Measurements from ENCODE around the gene CPM. TPM values are rescaled to one million over a fixed set of nuclear protein-coding genes. Genes with fewer than 3 reads are reported as not detected.

Gene CPM
- total and polyA plus RNA-seq, 7 donors = 2.2 to 13.3 (median 5.8) TPM

GRCh38 chr12:68977909-68978610 lies 45.1 kb upstream of the CPM start:
- Histone ChIP-seq H3K27ac (no peak overlapping the region), H3K36me3 (ENCODE audit: insufficient read depth in 1 of 2, low read depth in 1 of 2) (no peaks in the 10 kb centered on the region), H3K4me1 (no peaks in the 10 kb centered on the region), H3K27me3 (ENCODE audit: insufficient read depth in 3 of 3, low read length in 2 of 3) (no peaks in the 10 kb centered on the region), H3K4me3 (no peak overlapping the region), H3K9me3 (no peaks in the 10 kb centered on the region)
- ATAC-seq = no peak
- WGBS, 3 donors = 64 to 74% (median 68%) methylated on average over 1 of the region's 1 CpG
- intact Hi-C loops (cut with DNase I) = no loop called here
- TF ChIP-seq CTCF (IDR thresholded peaks at IDR 0.05) = no peak
- no peak for DNase-seq

- intact Hi-C loops (cut with DNase I) = no loop called here
- WGBS, 3 donors = 40 to 48% (median 41%) methylated on average over 3 of the region's 3 CpGs
These were observed 44.4 kb upstream of the CPM start for GRCh38 chr12:68977335-68977734.

GRCh38 chr12:68976395-68976841 lies 43.4 kb upstream of the CPM start:
- ATAC-seq (no peak), DNase-seq (no peak)
- Histone ChIP-seq H3K36me3 (ENCODE audit: insufficient read depth in 1 of 2, low read depth in 1 of 2) (no peaks in the 10 kb centered on the region), H3K27ac (no peak overlapping the region), H3K4me3 (no peak overlapping the region), H3K27me3 (ENCODE audit: insufficient read depth in 3 of 3, low read length in 2 of 3) (no peaks in the 10 kb centered on the region), H3K4me1 (no peaks in the 10 kb centered on the region), H3K9me3 (no peaks in the 10 kb centered on the region)
- no peak for TF ChIP-seq CTCF (IDR thresholded peaks at IDR 0.05)
- intact Hi-C loops (cut with DNase I) = no loop called here
- 100% methylated on average over 2 of the region's 2 CpGs for WGBS, 3 donors

More at GRCh38 chr12:68977335-68977734, 44.4 kb upstream of the CPM start:
- Histone ChIP-seq H3K4me1 (no peaks in the 10 kb centered on the region), H3K4me3 (no peak overlapping the region), H3K27ac (no peak overlapping the region), H3K36me3 (ENCODE audit: insufficient read depth in 1 of 2, low read depth in 1 of 2) (no peaks in the 10 kb centered on the region), H3K27me3 (ENCODE audit: insufficient read depth in 3 of 3, low read length in 2 of 3) (no peaks in the 10 kb centered on the region), H3K9me3 (no peaks in the 10 kb centered on the region)
- TF ChIP-seq CTCF (IDR thresholded peaks at IDR 0.05) = no peak
- no peak for ATAC-seq
- DNase-seq = no peak

GRCh38 chr12:68975811-68976210 lies 42.8 kb upstream of the CPM start:
- intact Hi-C loops (cut with DNase I) = no loop called here
- Histone ChIP-seq H3K36me3 (ENCODE audit: insufficient read depth in 1 of 2, low read depth in 1 of 2) (no peaks in the 10 kb centered on the region), H3K9me3 (no peaks in the 10 kb centered on the region), H3K4me1 (no peaks in the 10 kb centered on the region), H3K27me3 (ENCODE audit: insufficient read depth in 3 of 3, low read length in 2 of 3) (no peaks in the 10 kb centered on the region), H3K4me3 (no peak overlapping the region), H3K27ac (no peak overlapping the region)
- DNase-seq = no peak
- no peak for TF ChIP-seq CTCF (IDR thresholded peaks at IDR 0.05)
- WGBS, 3 donors = 68 to 75% (median 73%) methylated on average over 3 of the region's 3 CpGs
- no peak for ATAC-seq

- 56 to 67% (median 58%) methylated on average over 2 of the region's 2 CpGs for WGBS, 3 donors
- Histone ChIP-seq H3K27ac (no peak overlapping the region), H3K27me3 (ENCODE audit: insufficient read depth in 3 of 3, low read length in 2 of 3) (no peaks in the 10 kb centered on the region), H3K9me3 (no peaks in the 10 kb centered on the region), H3K4me1 (no peaks in the 10 kb centered on the region), H3K4me3 (no peak overlapping the region), H3K36me3 (ENCODE audit: insufficient read depth in 1 of 2, low read depth in 1 of 2) (no peaks in the 10 kb centered on the region)
- no peak for ATAC-seq
- TF ChIP-seq CTCF (IDR thresholded peaks at IDR 0.05) = no peak
- no peak for DNase-seq
- intact Hi-C loops (cut with DNase I) = no loop called here
These were observed 39.6 kb upstream of the CPM start for GRCh38 chr12:68972595-68972994.
